Measurements from ENCODE around the gene AADAC.

GRCh38 chr3:151859233-151859673, 45.3 kb downstream of the AADAC start:
- TF ChIP-seq CTCF (IDR thresholded peaks at IDR 0.05; ENCODE audit: borderline replicate concordance, extremely low read depth, low read length, poor library complexity, severe bottlenecking) (no peak), EZH2 (IDR thresholded peaks at IDR 0.05; ENCODE audit: borderline replicate concordance, low read depth, low read length, severe bottlenecking) (no peak)

Measured in DND-41 (cell line).